HG03045 (cell line): ENCODE data around the gene LRRC45.

Experiments
- ATAC-seq: cut with Tn5 transposase; IDR thresholded peaks from one replicate; pipeline ENCODE4 v1.9.1; 2021; ENCODE audit warnings: mild to moderate bottlenecking, moderate library complexity; ENCODE audit not compliant: unreplicated experiment

The LRRC45 gene

DNA sequence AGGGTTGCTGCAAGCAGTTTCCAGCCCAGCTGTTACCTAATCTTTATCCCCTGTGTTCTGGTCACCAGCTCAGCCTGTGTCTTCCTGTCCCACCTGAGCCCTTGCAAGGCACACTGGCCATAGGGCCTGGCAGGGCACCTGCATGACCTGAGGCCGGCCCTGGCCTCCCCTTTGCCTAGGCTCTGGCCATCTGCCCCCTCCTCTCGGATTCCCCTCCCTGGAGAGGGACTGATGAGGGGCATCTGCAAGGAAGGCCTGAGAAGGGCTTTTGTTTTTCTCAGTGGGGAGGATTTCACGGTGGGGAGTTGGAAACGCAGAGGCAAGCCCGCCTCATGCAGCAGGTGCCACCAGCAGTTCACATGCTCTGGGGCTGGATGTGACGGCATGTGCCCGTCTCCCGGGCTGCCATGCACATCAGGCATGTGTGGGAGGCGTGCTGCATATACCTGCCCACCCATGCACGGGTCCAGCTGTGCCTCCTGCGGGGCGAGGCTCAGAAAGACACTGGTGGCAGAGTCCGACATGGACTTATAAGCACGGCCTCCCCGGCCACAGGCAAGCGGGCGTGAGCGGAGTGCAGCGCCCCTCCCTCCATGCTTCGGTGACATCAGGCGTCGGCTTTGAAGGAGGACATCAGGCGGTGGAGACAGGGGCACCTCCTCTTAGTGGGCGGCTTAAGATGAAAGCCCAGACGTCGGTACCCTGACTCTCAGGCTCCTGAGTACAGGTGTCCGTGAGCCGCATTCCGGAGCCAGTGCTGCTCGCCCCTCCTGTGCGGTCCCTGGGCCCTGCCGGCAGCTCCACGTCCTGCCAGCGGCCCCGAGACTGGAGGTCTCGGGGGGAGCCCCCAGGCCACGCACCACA, 29.1 kb upstream of the LRRC45 start:
- ATAC-seq, result no peak

DNA sequence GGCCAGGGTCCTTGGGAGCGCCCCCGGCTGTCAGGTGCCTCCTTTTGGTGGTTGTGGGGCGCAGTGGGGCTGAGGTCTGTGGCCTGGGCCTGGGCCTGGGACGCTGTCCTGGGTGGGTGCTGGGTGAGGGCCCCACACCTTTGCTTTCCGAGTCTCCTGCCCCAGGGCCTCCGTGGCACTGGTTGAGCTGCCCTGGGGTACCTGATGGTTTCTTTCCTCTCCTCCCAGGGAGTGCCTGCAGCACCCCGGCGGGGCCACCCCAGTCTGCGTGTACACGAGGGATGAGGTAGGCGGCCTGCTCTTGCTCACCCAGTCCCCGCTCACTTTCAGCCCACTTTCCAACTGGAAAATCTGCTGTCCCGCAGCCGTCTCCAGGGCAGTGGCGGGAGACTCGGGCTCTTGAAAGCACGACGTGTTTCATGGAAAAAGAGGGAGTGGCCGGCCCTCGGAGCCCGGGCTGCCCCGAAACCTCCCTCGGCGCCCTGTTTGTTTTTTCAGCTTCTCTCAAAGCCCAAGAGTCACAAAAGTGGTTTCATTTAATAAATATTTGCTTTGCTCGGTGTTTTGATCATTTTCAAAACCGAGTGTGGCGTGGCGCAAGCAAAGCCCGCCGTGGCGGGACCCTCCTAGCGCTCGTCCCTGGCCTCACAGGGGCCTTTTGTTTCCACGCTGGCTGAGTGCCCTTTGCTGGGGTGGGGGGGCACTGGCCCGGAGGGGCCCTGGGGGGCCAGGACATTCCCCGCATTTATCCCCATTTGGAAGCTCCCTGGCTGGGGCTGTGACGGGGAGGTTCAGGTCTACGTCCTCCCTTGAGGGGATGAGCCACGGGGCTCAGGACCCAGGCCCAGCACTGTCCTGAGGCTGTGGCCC, 28.3 kb upstream of the LRRC45 start:
- ATAC-seq, result no peak

DNA sequence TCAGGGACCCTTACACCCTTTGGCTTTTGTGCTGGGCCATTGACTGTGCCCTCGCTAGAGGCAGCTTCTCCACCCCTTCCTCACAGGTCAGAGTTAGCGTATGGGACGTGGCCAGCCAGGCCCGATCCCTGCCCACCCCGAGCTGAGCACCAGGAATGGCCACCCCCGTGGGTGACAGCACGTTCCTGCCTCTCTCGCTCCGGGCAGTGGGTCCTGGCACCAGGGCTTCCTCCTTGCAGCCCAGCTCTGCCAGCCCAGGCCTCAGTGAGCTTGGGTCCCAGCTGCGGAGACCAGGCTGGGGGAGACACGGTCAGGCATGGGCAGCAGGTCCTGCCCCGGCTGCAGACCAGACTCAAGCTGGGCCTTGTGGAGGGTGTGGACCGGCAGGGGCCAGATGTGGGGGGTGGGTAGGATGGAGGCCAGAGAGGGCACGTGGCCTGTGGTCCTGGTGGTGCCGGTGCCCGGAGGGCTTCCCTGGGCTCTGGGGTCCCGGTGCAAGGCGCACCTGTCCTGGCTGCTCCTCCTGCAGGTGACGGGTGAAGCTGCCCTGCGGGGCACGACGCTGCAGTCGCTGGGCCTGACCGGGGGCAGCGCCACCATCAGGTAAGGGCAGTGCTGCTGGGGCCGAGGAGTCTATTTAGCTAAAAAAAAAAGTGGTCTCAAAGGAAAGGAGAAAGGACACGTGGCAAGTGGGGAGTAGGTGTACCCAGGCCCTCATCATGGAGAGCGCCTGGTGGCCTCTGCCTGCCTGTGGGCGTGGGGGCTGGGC, 27.5 kb upstream of the LRRC45 start:
- no peak for ATAC-seq

DNA sequence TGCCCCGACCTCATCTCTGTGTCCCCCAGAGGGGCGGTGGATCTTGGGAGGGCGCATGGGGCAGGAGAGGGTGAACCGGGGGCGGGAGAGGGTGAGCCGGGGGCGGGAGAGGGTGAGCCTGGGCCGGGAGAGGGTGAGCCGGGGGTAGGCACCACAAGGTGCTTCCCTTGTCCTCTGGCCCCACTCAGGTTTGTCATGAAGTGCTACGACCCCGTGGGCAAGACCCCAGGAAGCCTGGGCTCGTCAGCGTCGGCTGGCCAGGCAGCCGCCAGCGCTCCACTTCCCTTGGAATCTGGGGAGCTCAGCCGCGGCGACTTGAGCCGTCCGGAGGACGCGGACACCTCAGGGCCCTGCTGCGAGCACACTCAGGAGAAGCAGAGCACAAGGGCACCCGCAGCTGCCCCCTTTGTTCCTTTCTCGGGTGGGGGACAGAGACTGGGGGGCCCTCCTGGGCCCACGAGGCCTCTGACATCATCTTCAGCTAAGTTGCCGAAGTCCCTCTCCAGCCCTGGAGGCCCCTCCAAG, 26.8 kb upstream of the LRRC45 start:
- no peak for ATAC-seq

DNA sequence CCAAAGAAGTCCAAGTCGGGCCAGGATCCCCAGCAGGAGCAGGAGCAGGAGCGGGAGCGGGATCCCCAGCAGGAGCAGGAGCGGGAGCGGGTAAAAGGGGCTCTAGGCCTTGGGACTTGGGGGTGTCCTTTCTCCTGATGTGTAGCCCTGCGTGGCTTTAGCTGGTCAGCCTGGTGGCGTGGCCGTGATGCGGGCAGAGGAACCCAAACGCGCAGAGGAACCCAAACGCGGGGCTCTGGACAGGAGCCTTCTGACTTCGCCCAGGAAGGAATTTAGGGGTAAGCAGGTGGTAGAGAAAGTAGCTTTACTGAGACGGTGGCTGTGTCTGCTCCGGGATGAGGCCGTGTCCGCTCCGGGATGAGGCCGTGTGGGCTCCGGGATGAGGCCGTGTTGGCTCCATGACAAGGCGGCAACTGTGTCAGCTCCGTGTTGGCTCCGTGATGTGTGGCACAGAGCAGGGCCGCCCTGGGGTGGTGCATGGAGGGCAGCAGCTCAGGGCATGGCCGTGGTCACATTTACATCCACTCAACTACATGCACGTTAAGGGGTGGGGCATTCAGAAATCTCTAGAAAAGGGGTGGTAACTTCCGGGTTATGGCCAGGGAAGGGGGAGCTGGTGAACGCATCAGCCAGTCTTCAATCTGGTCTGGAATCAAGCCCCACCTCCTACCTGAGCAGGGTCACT, 26.2 kb upstream of the LRRC45 start:
- no peak for ATAC-seq

DNA sequence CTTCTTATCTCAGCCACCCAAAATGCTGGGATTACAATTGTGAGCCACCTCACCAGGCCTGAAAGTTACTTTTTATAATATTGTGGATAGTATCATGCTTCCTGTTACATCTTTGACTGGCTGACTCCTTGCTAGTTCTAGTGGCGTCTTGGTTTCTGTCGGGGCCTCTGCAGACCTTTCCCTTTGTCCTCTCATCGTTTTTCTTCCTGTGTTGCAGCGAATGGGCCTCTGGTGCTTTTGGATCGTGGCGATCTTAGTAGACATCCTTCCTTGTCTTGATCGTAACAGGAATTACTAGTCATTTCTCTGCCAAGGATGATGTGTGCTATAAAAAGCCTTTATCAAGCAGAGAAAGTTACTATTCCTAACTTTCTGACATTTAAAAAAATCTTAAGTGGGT, 24.9 kb upstream of the LRRC45 start:
- no peak for ATAC-seq

DNA sequence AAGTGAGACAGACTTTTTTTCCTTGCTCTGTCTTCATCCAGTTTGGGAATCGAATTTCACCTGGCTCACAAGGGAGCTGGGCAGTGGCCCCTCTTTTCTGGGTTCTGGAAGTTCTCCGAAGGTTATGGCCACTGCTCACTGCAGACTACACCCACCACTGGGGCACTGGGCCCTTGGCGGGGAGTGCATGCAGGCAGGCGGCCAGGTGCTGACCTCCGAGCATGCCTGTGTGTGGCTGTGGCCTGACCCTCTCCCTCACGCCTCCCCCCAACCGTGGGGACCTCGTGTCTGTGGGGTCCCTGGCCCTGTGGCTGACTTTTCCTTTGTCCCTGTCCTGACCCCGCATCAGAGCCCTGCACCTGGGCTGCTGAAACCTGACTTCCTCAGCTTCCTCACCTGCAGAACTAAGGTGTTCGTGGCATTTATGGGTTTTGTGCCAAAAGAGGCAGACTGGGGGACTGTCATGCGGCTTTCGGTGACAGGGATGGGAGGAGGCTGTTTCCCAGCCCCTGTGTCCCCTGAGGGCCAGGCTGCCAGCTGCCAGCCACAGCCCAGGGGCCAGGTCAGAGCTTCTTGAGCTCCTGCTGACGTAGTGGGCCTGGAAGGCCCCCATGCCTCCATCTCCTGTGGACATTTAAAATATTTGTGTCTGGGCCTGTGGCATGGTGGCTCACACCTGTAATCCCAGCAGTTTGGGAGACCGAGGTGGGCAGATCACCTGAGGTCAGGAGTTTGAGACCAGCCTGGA, 24.2 kb upstream of the LRRC45 start:
- ATAC-seq, result no peak

DNA sequence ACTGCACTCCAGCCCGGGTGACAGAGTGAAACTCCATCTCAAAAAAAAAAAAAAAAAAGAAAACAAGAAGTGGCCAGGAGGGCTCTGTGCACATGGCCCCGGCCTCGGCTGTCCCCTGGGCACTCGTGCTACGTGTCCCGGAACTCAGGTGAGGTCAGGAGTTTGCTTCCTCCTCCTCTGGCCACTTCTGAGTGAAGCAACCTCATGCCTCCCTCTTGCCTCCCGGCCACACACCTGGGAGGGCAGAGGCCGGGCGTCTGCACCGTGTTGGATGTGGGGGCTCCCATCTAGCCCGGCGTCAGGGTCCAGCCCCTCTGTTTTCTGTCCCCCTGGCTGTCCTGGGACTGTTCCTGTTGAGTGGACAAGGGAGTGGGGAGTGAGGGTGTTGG, 23.5 kb upstream of the LRRC45 start:
- no peak for ATAC-seq

DNA sequence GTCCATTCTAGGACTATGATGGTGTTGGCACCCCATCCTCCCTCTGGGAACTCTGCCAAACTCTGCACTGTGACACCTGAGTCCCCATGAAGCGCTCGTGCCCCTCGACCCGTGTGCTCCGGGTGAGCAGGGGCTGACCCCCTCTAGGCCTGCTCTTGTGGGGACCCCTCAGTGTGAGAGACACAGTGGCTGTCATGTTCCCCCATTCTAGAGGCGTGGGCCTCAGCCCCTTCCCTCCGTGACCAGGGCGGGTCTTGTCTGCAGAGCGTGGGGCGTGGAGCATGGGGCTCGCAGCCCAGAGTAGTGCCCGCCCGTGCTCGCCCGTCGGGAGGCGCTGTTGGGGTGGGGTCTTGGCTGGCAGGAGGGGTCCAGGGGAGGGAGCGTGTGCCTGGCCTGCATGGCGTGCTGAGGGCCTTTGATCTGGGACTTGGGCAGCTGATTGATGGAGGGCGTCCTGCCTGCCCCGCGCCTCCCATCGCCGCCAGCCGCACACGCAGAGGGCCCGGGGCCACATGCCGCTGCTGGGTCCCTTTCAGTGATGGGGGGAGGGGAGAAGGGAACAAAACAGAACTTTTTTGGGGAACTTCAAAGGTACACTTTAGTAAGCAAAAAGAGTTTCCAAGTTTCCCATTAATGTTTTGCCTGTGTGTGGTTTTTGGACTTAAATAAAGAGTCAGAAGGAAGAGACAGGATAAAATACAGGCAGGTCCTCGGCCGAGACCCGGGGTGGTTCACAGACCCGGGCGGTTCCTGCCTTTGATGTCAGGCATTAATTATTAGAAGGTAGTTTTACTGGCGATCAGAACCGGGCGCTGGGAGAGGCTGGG, 22.9 kb upstream of the LRRC45 start:
- ATAC-seq, result no peak

DNA sequence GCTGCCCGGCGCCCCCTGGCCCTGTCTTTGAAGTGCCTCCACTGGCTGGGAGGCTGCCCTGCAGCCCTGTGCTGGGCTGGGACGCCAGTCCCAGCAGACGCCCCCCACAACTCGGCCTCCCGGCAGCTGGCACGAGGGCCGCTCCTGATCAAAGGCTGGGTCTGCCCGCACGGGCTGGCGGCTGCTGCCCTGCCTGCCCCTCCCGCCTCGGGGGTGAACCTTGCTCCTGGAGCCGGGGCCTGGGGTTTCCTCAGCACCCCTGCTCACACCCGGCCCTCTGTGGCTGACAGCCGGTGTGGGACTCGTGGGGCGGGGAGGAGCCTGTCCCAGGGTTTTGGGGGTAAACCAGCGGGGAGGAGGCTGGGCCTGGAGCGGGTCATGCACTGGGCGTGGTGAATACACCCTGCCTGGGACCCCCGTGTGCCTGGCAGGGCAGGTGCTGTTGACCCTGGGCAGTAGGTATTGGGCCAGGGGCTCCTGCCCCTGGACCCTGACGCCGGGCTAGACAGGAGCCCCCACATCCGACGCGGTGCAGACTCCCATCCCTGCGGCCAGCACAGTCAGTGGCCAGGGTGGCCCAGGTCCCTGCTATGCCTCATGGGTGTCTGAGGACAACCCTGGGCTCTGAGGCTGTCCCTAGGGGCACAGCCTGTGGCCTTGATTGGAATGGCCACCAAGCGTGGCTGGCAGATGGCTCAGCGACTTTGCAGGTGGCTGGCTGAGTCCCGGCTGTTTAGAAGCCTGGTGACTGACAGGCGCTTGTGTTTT, 22.1 kb upstream of the LRRC45 start:
- no peak for ATAC-seq

DNA sequence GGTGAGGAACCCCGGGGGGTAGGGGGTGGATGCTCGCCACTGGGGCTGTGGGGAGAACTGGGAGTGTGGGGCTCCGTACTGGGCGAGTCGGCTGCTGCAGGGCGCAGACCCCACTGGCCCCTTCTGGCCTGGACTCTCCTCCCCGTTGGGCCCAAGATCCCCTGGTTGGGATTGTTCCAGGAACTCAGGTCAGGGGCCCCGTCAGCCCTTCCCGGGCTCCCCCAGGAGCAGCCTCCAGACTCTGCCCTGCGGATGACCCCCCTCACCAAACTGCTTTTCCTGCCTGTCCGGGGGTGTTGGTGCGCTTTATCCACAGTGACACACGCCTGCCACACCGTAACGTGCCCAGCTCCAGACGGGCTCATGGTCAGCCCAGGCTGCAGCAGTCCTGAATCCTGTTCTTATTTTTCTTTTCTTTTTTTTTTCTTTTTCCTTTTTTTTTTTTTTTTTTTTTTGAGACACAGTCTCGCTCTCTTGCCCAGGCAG, 21.5 kb upstream of the LRRC45 start:
- ATAC-seq, result no peak

DNA sequence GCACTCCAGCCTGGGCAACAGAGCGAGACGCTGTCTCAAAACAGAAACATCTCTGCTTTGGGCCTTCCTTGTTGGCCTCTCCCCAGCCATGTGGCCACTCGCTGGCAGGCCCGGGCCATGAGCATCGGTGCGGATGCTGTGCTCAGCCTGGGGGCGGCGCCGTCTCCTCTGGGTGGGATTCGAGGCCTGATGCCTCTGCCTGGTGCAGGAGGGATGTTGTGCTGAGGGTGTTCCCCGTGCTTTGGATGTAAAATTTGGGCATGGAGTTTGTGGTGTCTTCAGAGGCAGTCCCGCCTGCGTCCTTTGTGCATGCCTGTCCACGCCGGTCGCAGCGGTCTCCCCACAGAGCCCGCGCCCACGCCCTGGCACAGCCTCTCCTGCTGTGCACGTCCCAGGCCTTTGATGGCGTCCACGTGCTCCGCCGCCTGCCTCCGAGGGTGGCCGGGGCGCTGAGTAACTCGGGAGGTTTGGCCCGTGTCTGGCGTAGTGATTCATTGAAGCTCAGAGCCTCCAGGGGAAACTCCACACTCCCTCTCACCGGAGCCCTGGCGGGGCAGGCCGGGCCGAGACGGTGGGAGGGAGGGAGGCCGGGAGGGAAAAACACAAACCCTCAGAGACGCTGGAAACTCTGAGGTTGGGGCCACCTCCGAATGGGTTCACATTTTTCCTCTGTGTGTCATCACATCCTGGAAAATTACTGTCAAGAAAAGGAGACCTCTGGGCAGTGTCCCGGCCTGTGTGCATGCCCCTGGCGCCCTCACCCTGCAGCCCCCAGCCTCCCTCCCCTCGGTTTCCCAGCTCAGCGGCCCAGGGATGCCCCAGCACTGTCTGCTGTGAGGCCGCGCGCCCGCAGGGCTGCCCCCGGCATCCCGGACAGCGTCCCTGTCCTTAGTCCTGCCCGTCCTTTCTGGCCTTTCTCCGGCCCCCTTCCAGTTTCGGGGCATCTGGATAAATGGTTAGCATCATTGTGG, 19.4 kb upstream of the LRRC45 start:
- ATAC-seq, result no peak

DNA sequence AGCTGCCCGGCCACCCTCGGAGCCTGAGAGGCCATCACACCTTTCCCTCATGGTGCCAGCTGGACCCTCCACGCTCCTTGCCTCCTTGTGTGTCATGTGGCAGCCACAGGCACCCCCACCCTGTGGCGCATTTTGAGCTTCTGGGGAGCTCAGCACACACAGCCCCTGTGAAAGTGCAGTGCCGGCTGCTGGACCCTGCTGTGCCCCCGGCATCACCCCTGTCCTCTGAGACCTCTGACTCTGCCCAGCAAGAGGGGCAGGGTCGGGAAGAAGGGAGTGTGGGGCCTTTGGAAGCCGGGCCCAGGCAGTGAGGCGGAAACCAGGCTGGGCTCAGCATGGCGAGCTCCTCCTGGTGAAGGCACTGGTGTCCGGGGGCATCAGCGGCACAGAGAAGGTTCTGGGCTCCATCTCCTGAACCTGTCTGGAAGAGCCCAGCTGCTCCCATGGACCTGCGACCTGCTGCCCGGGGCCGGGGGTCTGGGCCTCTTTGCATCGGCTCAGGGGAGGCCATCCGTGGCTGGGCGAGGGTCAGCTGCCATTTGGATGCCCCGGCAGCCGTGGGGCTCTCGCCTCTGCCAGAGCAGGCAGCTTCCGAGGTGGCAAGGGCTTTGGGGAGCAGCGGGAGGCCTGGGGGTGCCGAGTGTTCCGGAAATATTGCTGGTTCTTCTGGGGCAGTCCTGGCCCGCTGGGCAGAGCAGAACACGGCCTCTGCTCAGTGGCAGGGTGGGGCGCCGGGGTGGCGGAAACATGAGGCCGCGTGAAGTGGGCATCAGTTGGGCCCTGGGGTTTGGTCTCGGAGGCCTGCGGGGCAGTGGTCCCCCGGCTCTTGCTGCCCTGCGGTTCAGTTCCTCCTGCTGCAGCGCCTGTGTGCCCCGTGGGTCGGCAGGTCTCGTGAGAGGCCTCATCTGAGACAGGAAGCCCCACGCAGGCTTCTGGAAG, 18.3 kb upstream of the LRRC45 start:
- no peak for ATAC-seq

DNA sequence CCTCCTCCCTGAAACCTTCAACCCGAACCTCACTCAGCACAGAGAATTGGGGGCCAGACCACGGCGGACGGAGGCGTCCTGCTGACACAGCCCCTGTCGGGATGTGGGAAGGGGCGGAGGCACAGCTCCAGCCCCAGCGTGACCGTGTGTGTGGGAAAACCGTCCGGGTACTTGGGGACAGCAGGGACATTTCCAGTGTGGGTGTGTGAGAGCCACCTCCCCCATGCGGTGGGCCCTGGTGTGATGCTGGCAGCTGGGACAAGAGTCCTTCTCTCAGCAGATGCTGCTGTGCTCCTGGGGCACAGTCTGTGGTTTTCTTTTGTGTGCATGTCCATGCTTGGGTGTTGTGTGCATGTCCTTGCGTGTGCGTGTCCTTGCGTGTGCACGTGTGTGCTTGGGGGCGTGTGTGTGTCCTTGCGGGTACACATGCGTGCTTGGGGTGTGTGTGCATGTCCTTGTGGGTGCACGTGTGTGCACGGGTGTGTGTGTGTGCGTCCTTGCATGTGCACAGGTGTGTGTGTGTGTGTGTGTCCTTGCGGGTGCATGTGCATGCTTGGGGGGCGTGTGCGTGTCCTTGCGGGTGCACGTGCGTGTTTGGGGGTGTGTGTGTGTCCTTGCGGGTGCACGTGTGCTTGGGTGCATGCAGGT, 17.3 kb upstream of the LRRC45 start:
- no peak for ATAC-seq

DNA sequence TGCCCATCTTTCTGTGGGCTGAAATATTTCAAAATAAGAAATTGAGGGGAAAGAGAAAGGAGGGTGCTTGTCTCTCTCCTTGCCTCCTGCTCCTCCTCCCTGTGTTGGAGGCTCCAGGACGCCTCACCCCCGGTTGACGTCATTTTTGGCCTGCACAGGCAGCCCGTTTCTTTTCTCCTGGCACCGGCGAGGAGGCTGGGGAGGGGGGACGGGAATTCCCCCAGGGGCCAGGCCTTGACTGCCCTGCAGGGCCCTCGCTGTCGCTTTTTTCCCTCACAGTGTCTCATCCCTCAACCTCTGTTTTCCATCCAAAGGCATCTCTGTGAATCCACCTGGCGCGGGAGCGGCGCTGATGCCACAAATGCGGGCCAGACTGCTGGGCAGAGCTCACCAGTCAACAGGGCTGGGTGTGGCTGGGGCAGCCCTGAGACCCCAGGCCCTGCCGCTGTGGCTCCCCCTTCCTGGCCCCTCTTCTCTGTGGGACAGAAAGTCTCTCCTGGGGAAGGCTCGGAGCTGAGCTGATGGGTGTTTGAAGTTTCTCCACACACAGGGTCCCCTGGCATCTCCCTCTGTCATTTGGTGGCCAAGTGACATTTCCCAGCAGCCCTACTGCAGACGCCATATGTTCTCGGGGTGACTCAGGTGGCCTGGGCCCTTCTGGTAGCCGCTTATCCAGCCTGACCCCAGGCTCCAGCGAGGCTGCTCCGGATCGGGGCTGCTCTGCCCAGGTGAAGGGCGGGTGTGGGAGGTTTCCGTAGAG, 16.5 kb upstream of the LRRC45 start:
- ATAC-seq, result no peak
